MM.1S (cell line): Measurements from ENCODE around the gene AMBRA1.

Experiments
- CTCF ChIP-seq: fragments of 300-600 bp; sonication (generic); IDR thresholded peaks from 2 replicates; pipeline ENCODE4 v1.5.1; 2016; ENCODE audit warnings: antibody characterized with exemption, low read length, mixed read lengths
- EZH2 ChIP-seq: fragments of 300-600 bp; sonication (generic); optimal IDR thresholded peaks from 2 replicates; pipeline ENCODE3; 2017; ENCODE audit warnings: low read depth, mild to moderate bottlenecking, antibody characterized with exemption, low read length, mixed read lengths

GRCh38 chr11:46388619-46389449, 205.0 kb downstream of the AMBRA1 start:
- TF ChIP-seq CTCF (no peak), EZH2 (no peak)
